SK-N-SH (cell line): ENCODE measurements around the gene FOSB. TPM values are rescaled to one million over a fixed set of nuclear protein-coding genes. Genes with fewer than 3 reads are reported as not detected.
A peak's percentile ranks its signal among the peaks of the same experiment; 100 is the strongest.

Experiments
- CTCF ChIA-PET: fragments of 300-600, 350-600 bp; formaldehyde crosslinking; extraction: SDS; loops from one replicate; lab custom pipeline; 2021; lab: Yijun Ruan, JAX
- POLR2A ChIA-PET: fragments of 350-600 bp; sonication (Branson Sonifier 250); formaldehyde crosslinking; extraction: SDS; loops from one replicate; lab custom pipeline; 2020; ENCODE audit warnings: antibody characterized with exemption, inconsistent platforms; lab: Yijun Ruan, JAX
- DNase-seq: peaks from one replicate; pipeline ENCODE4 v3.0.0; 2012
- H2AFZ ChIP-seq: fragments of 200-600 bp; sonication (generic); 2 replicates; pipeline ENCODE4 v1.8.1; 2016; ENCODE audit warnings: antibody characterized with exemption, mild to moderate bottlenecking, low read depth
- H3F3A ChIP-seq: fragments of 200-600 bp; sonication (generic); replicated peaks from 2 replicates; pipeline ENCODE3; 2016; ENCODE audit warnings: antibody characterized with exemption, mild to moderate bottlenecking; ENCODE audit not compliant: insufficient read depth
- H3K27ac ChIP-seq, 2 experiments: fragments of 200-500 bp in 1 of 2; fragments of 200-600 bp in 1 of 2; sonication (Bioruptor generic) in 1 of 2; sonication (generic), shearing (Covaris generic) in 1 of 2; 2 replicates each; pipeline versions ENCODE4 v1.5.1 to v1.6.1; 2014 to 2016; ENCODE audit warnings: low read depth in 2 of 2, inconsistent platforms in 1 of 2, low read length in 1 of 2, mild to moderate bottlenecking in 1 of 2, mixed read lengths in 1 of 2
- H3K27me3 ChIP-seq: fragments of 200-600 bp; sonication (generic), shearing (Covaris generic); 2 replicates; pipeline ENCODE4 v1.6.1; 2016; ENCODE audit warnings: mixed run types; ENCODE audit not compliant: insufficient read depth
- H3K36me3 ChIP-seq, 2 experiments: fragments of 200-500 bp in 1 of 2; fragments of 200-600 bp in 1 of 2; sonication (Bioruptor generic) in 1 of 2; sonication (generic) in 1 of 2; replicated peaks in 1 of 2; 2 replicates each; pipeline versions ENCODE3 to v1.5.1; 2014 to 2016; ENCODE audit warnings: low read length in 1 of 2, mild to moderate bottlenecking in 1 of 2; ENCODE audit not compliant: insufficient read depth in 2 of 2, control insufficient read depth in 1 of 2
- H3K4me1 ChIP-seq, 2 experiments: fragments of 200-500 bp in 1 of 2; fragments of 200-600 bp in 1 of 2; sonication (Bioruptor generic) in 1 of 2; sonication (generic), shearing (Covaris generic) in 1 of 2; 2 replicates each; pipeline versions ENCODE4 v1.5.1 to v1.6.1; 2014 to 2016; ENCODE audit warnings: low read depth in 1 of 2, low read length in 1 of 2, mixed run types in 1 of 2; ENCODE audit not compliant: insufficient read depth in 2 of 2, control insufficient read depth in 1 of 2
- H3K4me2 ChIP-seq: fragments of 200-600 bp; sonication (generic), shearing (Covaris generic); 2 replicates; pipeline ENCODE4 v1.6.1; 2017; ENCODE audit warnings: mixed run types
- H3K4me3 ChIP-seq, 2 experiments: fragments of 200-500 bp in 1 of 2; fragments of 200-600 bp in 1 of 2; sonication (Bioruptor generic) in 1 of 2; sonication (generic), shearing (Covaris generic) in 1 of 2; 2 replicates each; pipeline versions ENCODE4 v1.5.1 to v1.8.1; 2014 to 2016; ENCODE audit warnings: low read depth in 2 of 2, inconsistent platforms in 1 of 2, low read length in 1 of 2, mild to moderate bottlenecking in 1 of 2, mixed read lengths in 1 of 2, moderate library complexity in 1 of 2
- H3K79me2 ChIP-seq: fragments of 200-600 bp; sonication (generic); 2 replicates; pipeline ENCODE4 v1.8.1; 2017; ENCODE audit warnings: mild to moderate bottlenecking; ENCODE audit not compliant: insufficient read depth
- H3K9ac ChIP-seq: fragments of 200-600 bp; sonication (generic); 2 replicates; pipeline ENCODE4 v1.6.1; 2017; ENCODE audit warnings: mixed run types
- H3K9me2 ChIP-seq: fragments of 200-600 bp; sonication (generic); 2 replicates; pipeline ENCODE4 v1.6.1; 2017; ENCODE audit warnings: mixed run types
- H3K9me3 ChIP-seq: fragments of 200-600 bp; sonication (generic); 2 replicates; pipeline ENCODE4 v1.6.1; 2017; ENCODE audit warnings: mixed run types, mild to moderate bottlenecking, moderate library complexity
- H4K20me1 ChIP-seq: fragments of 200-600 bp; sonication (generic); 2 replicates; pipeline ENCODE4 v1.6.1; 2017; ENCODE audit warnings: mild to moderate bottlenecking, mixed run types; ENCODE audit not compliant: insufficient read depth
- CHD2 ChIP-seq: fragments of 150-350 bp; IDR thresholded peaks from 2 replicates; pipeline ENCODE4 v1.6.1; 2018; ENCODE audit warnings: low read length; ENCODE audit not compliant: partially characterized antibody
- FOSL2 ChIP-seq: IDR thresholded peaks from 2 replicates; pipeline ENCODE4 v1.4.0; 2012; ENCODE audit warnings: low read depth, mild to moderate bottlenecking, moderate library complexity, borderline replicate concordance
- FOXJ3 ChIP-seq: sonication (generic); formaldehyde crosslinking; IDR thresholded peaks from 2 replicates; pipeline ENCODE4 v1.5.1; 2020; ENCODE audit warnings: mild to moderate bottlenecking, missing genetic modification reagents
- FOXM1 ChIP-seq: IDR thresholded peaks from 2 replicates; pipeline ENCODE4 v1.4.0; 2012; ENCODE audit warnings: low read depth, mild to moderate bottlenecking
- GABPA ChIP-seq: IDR thresholded peaks from 2 replicates; pipeline ENCODE4 v1.4.0; 2012; ENCODE audit warnings: low read depth, mild to moderate bottlenecking
- JUND ChIP-seq: IDR thresholded peaks from 2 replicates; pipeline ENCODE4 v1.4.0; 2012
- MEF2A ChIP-seq: IDR thresholded peaks from 2 replicates; pipeline ENCODE4 v1.4.0; 2012; ENCODE audit warnings: low read depth, borderline replicate concordance
- MXI1 ChIP-seq: IDR thresholded peaks from 2 replicates; pipeline ENCODE4 v1.6.1; 2012; ENCODE audit warnings: mild to moderate bottlenecking, low read depth, low read length, improper control_type of control experiment
- RFX5 ChIP-seq: IDR thresholded peaks from 2 replicates; pipeline ENCODE4 v1.6.1; 2012; ENCODE audit warnings: mild to moderate bottlenecking, improper control_type of control experiment, low read length
- RXRA ChIP-seq: IDR thresholded peaks from 2 replicates; pipeline ENCODE4 v1.4.0; 2012; ENCODE audit warnings: low read depth, mild to moderate bottlenecking, borderline replicate concordance
- SIN3A ChIP-seq: IDR thresholded peaks from 2 replicates; pipeline ENCODE4 v1.6.1; 2012; ENCODE audit warnings: low read depth, mild to moderate bottlenecking, low read length, moderate library complexity, borderline replicate concordance
- SMC3 ChIP-seq: IDR thresholded peaks from 2 replicates; pipeline ENCODE4 v1.6.1; 2012; ENCODE audit warnings: low read depth, low read length, improper control_type of control experiment
- TAF1 ChIP-seq: IDR thresholded peaks from 2 replicates; pipeline ENCODE4 v1.6.1; 2012; ENCODE audit warnings: low read depth, mild to moderate bottlenecking, low read length, moderate library complexity, borderline replicate concordance
- TEAD4 ChIP-seq: IDR thresholded peaks from 2 replicates; pipeline ENCODE4 v1.4.0; 2012; ENCODE audit warnings: mild to moderate bottlenecking, borderline replicate concordance; ENCODE audit not compliant: insufficient read depth
- WGBS: methylation state at CpG from one replicate; pipeline ENCODE4 v1.1.6; 2017; ENCODE audit warnings: low lambda C conversion rate; 5-methylcytosine and 5-hydroxymethylcytosine counted together
- polyA plus RNA-seq, 3 experiments: library from polyadenylated mRNA; depleted of rRNA; stranded (reverse); fragments of >200 nt; gene quantifications; 2 replicates each; pipeline ENCODE4 v1.2.3, GENCODE V29; 2012
- TF ChIP-seq, protein P1 (sequence below): fragments of 200-600 bp; sonication (generic); IDR thresholded peaks from 2 replicates; pipeline ENCODE4 v1.6.1; 2017; ENCODE audit warnings: antibody characterized with exemption, mild to moderate bottlenecking, moderate library complexity
- TF ChIP-seq, protein P2 (sequence below): IDR thresholded peaks from 2 replicates; pipeline ENCODE4 v1.4.0; 2012; ENCODE audit warnings: low read depth
- TF ChIP-seq, protein P3 (sequence below): fragments of 150-350 bp; IDR thresholded peaks from 2 replicates; pipeline ENCODE4 v1.6.1; 2016; ENCODE audit warnings: mild to moderate bottlenecking, low read depth, low read length
- TF ChIP-seq, protein P4 (sequence below): IDR thresholded peaks from 2 replicates; pipeline ENCODE4 v1.4.0; 2012; ENCODE audit warnings: low read depth, borderline replicate concordance

FOSB gene
- polyA plus RNA-seq, 1 of the 3 experiments (the other 2 are of a cell fraction), result 78.2 TPM

DNA sequence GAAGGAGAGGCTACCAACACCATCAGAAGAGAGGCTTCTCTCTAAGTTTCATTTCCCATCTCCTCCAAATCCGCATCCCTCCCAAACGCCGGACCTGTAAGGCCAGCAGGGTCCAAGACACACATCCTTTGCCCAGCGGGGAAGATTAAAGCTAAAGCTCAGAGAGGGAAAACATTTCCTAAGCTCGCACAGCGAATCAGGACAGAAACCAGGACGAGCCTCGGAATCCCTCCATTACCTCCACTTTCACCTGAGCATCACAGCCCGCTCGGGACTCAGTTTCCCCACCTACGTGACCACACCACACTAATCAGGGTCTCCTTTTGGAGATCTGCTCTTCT, 711 bp upstream of the FOSB start (continued):
- TF ChIP-seq, protein P1, sequence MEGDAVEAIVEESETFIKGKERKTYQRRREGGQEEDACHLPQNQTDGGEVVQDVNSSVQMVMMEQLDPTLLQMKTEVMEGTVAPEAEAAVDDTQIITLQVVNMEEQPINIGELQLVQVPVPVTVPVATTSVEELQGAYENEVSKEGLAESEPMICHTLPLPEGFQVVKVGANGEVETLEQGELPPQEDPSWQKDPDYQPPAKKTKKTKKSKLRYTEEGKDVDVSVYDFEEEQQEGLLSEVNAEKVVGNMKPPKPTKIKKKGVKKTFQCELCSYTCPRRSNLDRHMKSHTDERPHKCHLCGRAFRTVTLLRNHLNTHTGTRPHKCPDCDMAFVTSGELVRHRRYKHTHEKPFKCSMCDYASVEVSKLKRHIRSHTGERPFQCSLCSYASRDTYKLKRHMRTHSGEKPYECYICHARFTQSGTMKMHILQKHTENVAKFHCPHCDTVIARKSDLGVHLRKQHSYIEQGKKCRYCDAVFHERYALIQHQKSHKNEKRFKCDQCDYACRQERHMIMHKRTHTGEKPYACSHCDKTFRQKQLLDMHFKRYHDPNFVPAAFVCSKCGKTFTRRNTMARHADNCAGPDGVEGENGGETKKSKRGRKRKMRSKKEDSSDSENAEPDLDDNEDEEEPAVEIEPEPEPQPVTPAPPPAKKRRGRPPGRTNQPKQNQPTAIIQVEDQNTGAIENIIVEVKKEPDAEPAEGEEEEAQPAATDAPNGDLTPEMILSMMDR, result no peak; the same call in 1 of the 2 replicates
- TF ChIP-seq RXRA, result no peak
- no peak for TF ChIP-seq FOXM1
- TF ChIP-seq, all 33 proteins: peak for 0

DNA sequence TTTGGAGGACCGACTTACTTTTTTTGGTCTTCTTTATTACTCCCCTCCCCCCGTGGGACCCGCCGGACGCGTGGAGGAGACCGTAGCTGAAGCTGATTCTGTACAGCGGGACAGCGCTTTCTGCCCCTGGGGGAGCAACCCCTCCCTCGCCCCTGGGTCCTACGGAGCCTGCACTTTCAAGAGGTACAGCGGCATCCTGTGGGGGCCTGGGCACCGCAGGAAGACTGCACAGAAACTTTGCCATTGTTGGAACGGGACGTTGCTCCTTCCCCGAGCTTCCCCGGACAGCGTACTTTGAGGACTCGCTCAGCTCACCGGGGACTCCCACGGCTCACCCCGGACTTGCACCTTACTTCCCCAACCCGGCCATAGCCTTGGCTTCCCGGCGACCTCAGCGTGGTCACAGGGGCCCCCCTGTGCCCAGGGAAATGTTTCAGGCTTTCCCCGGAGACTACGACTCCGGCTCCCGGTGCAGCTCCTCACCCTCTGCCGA, 409 bp downstream of the FOSB start:
- Histone ChIP-seq H3K9ac (peak overlapping the region; percentile 97), H4K20me1 (peaks cover 40% of the 10 kb centered on the region; the same call in 1 of the 2 replicates), H3K4me1 (peaks cover 0 to 19% of the 10 kb centered on the region in 2 experiments; a peak in 1 of 4 replicates), H3K4me2 (peak overlapping the region; percentile 99), H3K27me3 (no peaks in the 10 kb centered on the region), H3K79me2 (no peaks in the 10 kb centered on the region), H3K36me3 (no peaks in the 10 kb centered on the region), H2AFZ (no peak overlapping the region), H3K27ac (peak overlapping the region in 1 of 2 experiments; percentile 95; a peak in 2 of 4 replicates), H3K9me2 (no peaks in the 10 kb centered on the region), H3K4me3 (peak overlapping the region; percentile 81 to 84), H3K9me3 (no peaks in the 10 kb centered on the region), H3F3A (peaks cover 11% of the 10 kb centered on the region)
- ChIA-PET POLR2A (interaction anchor here (0.7 to 1.7 kb wide), 5 partner anchors 11 to 217 kb away, joined by 3 to 11 read pairs (median 5); no protein-coding TSS in a partner anchor), CTCF (interaction anchor here (1.1 to 27.6 kb wide), 6 partner anchors 11 to 41 kb away, joined by 4 to 870 read pairs (median 16); no protein-coding TSS in a partner anchor)
- 1% methylated on average over 17 of the region's 31 CpGs for WGBS
- no peak for DNase-seq
- TF ChIP-seq GABPA, result no peak
- TF ChIP-seq JUND, result no peak
- TF ChIP-seq CHD2, result no peak
- no peak for TF ChIP-seq SIN3A
- TF ChIP-seq RXRA, result no peak
- no peak for TF ChIP-seq TEAD4
- TF ChIP-seq, protein P2, sequence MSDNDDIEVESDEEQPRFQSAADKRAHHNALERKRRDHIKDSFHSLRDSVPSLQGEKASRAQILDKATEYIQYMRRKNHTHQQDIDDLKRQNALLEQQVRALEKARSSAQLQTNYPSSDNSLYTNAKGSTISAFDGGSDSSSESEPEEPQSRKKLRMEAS, result no peak
- TF ChIP-seq RFX5, result no peak
- no peak for TF ChIP-seq FOXJ3 (CRISPR knock-in tag)
- TF ChIP-seq, protein P3, sequence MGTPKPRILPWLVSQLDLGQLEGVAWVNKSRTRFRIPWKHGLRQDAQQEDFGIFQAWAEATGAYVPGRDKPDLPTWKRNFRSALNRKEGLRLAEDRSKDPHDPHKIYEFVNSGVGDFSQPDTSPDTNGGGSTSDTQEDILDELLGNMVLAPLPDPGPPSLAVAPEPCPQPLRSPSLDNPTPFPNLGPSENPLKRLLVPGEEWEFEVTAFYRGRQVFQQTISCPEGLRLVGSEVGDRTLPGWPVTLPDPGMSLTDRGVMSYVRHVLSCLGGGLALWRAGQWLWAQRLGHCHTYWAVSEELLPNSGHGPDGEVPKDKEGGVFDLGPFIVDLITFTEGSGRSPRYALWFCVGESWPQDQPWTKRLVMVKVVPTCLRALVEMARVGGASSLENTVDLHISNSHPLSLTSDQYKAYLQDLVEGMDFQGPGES, result no peak
- TF ChIP-seq, protein P1, result no peak
- no peak for TF ChIP-seq SMC3
- TF ChIP-seq TAF1, result no peak
- TF ChIP-seq FOSL2, result no peak
- TF ChIP-seq MXI1, result no peak
- TF ChIP-seq, protein P4, sequence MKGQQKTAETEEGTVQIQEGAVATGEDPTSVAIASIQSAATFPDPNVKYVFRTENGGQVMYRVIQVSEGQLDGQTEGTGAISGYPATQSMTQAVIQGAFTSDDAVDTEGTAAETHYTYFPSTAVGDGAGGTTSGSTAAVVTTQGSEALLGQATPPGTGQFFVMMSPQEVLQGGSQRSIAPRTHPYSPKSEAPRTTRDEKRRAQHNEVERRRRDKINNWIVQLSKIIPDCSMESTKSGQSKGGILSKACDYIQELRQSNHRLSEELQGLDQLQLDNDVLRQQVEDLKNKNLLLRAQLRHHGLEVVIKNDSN, result no peak
- TF ChIP-seq MEF2A, result no peak
